Fibroblast of lung (primary cell): Measurements from ENCODE around the gene NR6A1. TPM values are rescaled to one million over a fixed set of nuclear protein-coding genes. Genes with fewer than 3 reads are reported as not detected.

Source experiments
- DNase-seq, 2 donors: peaks; one replicate each; pipeline versions ENCODE4 v3.0.0 to v3.0.0-alpha.2; 2010; ENCODE audit warnings: low read depth in 2 of 2
- H2AFZ ChIP-seq: 2 replicates; pipeline ENCODE4 v1.5.1; 2012; ENCODE audit warnings: low read length, control low read depth, inconsistent platforms
- H3K27ac ChIP-seq: 2 replicates; pipeline ENCODE4 v1.5.1; 2011; ENCODE audit warnings: low read length, control low read depth; ENCODE audit not compliant: insufficient read depth
- H3K27me3 ChIP-seq: 2 replicates; pipeline ENCODE4 v1.5.1; 2011; ENCODE audit warnings: mild to moderate bottlenecking, low read length; ENCODE audit not compliant: control insufficient read depth, insufficient read depth
- H3K36me3 ChIP-seq: 2 replicates; pipeline ENCODE4 v1.5.1; 2011; ENCODE audit warnings: low read length; ENCODE audit not compliant: control insufficient read depth, insufficient read depth
- H3K4me1 ChIP-seq: 2 replicates; pipeline ENCODE4 v1.5.1; 2011; ENCODE audit warnings: low read length; ENCODE audit not compliant: control insufficient read depth, insufficient read depth; ENCODE audit errors: extremely low read depth
- H3K4me2 ChIP-seq: 2 replicates; pipeline ENCODE4 v1.5.1; 2011; ENCODE audit warnings: low read length, control low read depth; ENCODE audit not compliant: insufficient read depth; ENCODE audit errors: extremely low read depth
- H3K4me3 ChIP-seq, 4 experiments: fragments of 200-600 bp in 1 of 4; sonication (generic) in 1 of 4; replicated peaks in 1 of 4; 2 replicates each; pipeline ENCODE4 v1.5.1; 2011 to 2016; ENCODE audit warnings: low read length in 4 of 4, low read depth in 3 of 4, mild to moderate bottlenecking in 3 of 4, control low read depth in 2 of 4, inconsistent platforms in 1 of 4, mixed read lengths in 1 of 4; ENCODE audit not compliant: insufficient read depth in 1 of 4; ENCODE audit errors: control extremely low read depth in 1 of 4
- H3K79me2 ChIP-seq: 2 replicates; pipeline ENCODE4 v1.5.1; 2012; ENCODE audit warnings: mild to moderate bottlenecking, low read length, inconsistent platforms; ENCODE audit not compliant: control insufficient read depth, insufficient read depth
- H3K9ac ChIP-seq: 2 replicates; pipeline ENCODE4 v1.5.1; 2011; ENCODE audit warnings: mild to moderate bottlenecking, low read length, control low read depth; ENCODE audit not compliant: insufficient read depth
- H3K9me3 ChIP-seq: 2 replicates; pipeline ENCODE4 v1.5.1; 2012; ENCODE audit warnings: low read depth, low read length; ENCODE audit not compliant: control insufficient read depth, insufficient read depth
- H4K20me1 ChIP-seq: 2 replicates; pipeline ENCODE4 v1.5.1; 2011; ENCODE audit warnings: low read length; ENCODE audit not compliant: control insufficient read depth, insufficient read depth; ENCODE audit errors: extremely low read depth
- CTCF ChIP-seq, 2 donors: IDR thresholded peaks in 1 of 2; conservative IDR thresholded peaks in 1 of 2; 1 replicate in 1 of 2; 2 replicates in 1 of 2; pipeline ENCODE4 v1.5.1; 2011 to 2012; ENCODE audit warnings: low read length in 2 of 2, control low read depth in 1 of 2, inconsistent platforms in 1 of 2, low read depth in 1 of 2, mild to moderate bottlenecking in 1 of 2
- EZH2 ChIP-seq: IDR thresholded peaks from 2 replicates; pipeline ENCODE4 v1.5.1; 2012; ENCODE audit warnings: low read length, control low read depth, mild to moderate bottlenecking; ENCODE audit errors: missing control alignments
- polyA plus RNA-seq, 2 donors: library from polyadenylated mRNA; depleted of rRNA in 1 of 2; stranded (reverse) in 1 of 2; unstranded in 1 of 2; fragments of >200 nt; gene quantifications; 2 replicates each; pipeline ENCODE4 v1.2.1, GENCODE V29; 2011 to 2012; ENCODE audit warnings: missing spikeins in 1 of 2
- total RNA-seq: library from RNA; depleted of rRNA; stranded (reverse); fragments of >200 nt; gene quantifications from 2 replicates; pipeline ENCODE4 v1.2.1, GENCODE V29; 2014

Gene NR6A1
- total and polyA plus RNA-seq, 2 donors (not counting 1 experiment from before 2014, with no cell fraction given) = 0.07 to 0.50 TPM

- Histone ChIP-seq H3K27ac (no peak overlapping the region), H3K4me3 (no peak overlapping the region), H3K27me3 (peaks cover 11% of the 10 kb centered on the region), H3K79me2 (no peaks in the 10 kb centered on the region), H2AFZ (no peak overlapping the region), H4K20me1 (no peaks in the 10 kb centered on the region), H3K9me3 (no peaks in the 10 kb centered on the region), H3K9ac (no peak overlapping the region), H3K4me2 (no peak overlapping the region), H3K36me3 (no peaks in the 10 kb centered on the region), H3K4me1 (no peaks in the 10 kb centered on the region)
- DNase-seq = peak in 1 of 2 donors; percentile 37
- TF ChIP-seq CTCF (conservative IDR thresholded peaks at IDR 0.05 in 1 of 2, IDR thresholded peaks at IDR 0.05 in 1 of 2; ENCODE audit: low read depth in 1 of 2, low read length in 2 of 2) (no peak), EZH2 (no peak)
Observed at GRCh38 chr9:124473310-124473709, 297.8 kb downstream of the NR6A1 start.

- no peak for TF ChIP-seq EZH2
- TF ChIP-seq CTCF (conservative IDR thresholded peaks at IDR 0.05 in 1 of 2, IDR thresholded peaks at IDR 0.05 in 1 of 2; ENCODE audit: low read depth in 1 of 2, low read length in 2 of 2) = no peak
- H2AFZ ChIP-seq = no peak overlapping the region
- no peak overlapping the region for H3K27ac ChIP-seq
- H3K79me2 ChIP-seq = no peaks in the 10 kb centered on the region
- no peaks in the 10 kb centered on the region for H4K20me1 ChIP-seq
- no peak for DNase-seq
- H3K4me2 ChIP-seq = no peak overlapping the region
- no peaks in the 10 kb centered on the region for H3K9me3 ChIP-seq
- no peak overlapping the region for H3K9ac ChIP-seq
- no peaks in the 10 kb centered on the region for H3K36me3 ChIP-seq
- no peak overlapping the region for H3K4me3 ChIP-seq
- H3K4me1 ChIP-seq = no peaks in the 10 kb centered on the region
- peaks cover 6% of the 10 kb centered on the region for H3K27me3 ChIP-seq
Observed at GRCh38 chr9:124472770-124473169, 298.3 kb downstream of the NR6A1 start.

GRCh38 chr9:124471761-124472160 lies 299.4 kb downstream of the NR6A1 start:
- Histone ChIP-seq H3K79me2 (no peaks in the 10 kb centered on the region), H2AFZ (no peak overlapping the region), H3K4me1 (no peaks in the 10 kb centered on the region), H4K20me1 (no peaks in the 10 kb centered on the region), H3K9me3 (no peaks in the 10 kb centered on the region), H3K27me3 (no peaks in the 10 kb centered on the region), H3K27ac (no peak overlapping the region), H3K4me2 (no peak overlapping the region), H3K36me3 (no peaks in the 10 kb centered on the region), H3K9ac (no peak overlapping the region), H3K4me3 (no peak overlapping the region)
- no peak for TF ChIP-seq EZH2
- no peak for TF ChIP-seq CTCF (conservative IDR thresholded peaks at IDR 0.05 in 1 of 2, IDR thresholded peaks at IDR 0.05 in 1 of 2; ENCODE audit: low read depth in 1 of 2, low read length in 2 of 2)
- no peak for DNase-seq
